Measurements from ENCODE around the gene KCNJ4.

Gene KCNJ4

GRCh38 chr22:38491707-38492348 lies 36.8 kb upstream of the KCNJ4 start:
- in situ Hi-C loops (cut with MboI; ENCODE audit: low sequenced_read_pairs, unreplicated experiment), result no loop called here
- no peak for TF ChIP-seq CTCF (IDR thresholded peaks at IDR 0.05; ENCODE audit: borderline replicate concordance, control extremely low read depth, extremely low read depth, insufficient read depth, missing control alignments)
- no peak for DNase-seq (ENCODE audit: low spot score)

- in situ Hi-C loops (cut with MboI; ENCODE audit: low sequenced_read_pairs, unreplicated experiment), result no loop called here
- TF ChIP-seq CTCF (IDR thresholded peaks at IDR 0.05; ENCODE audit: borderline replicate concordance, control extremely low read depth, extremely low read depth, insufficient read depth, missing control alignments), result no peak
- DNase-seq (ENCODE audit: low spot score), result no peak
Observed at GRCh38 chr22:38490915-38491314, 35.9 kb upstream of the KCNJ4 start.

GRCh38 chr22:38490475-38490874 lies 35.5 kb upstream of the KCNJ4 start:
- DNase-seq (ENCODE audit: low spot score), result no peak
- no peak for TF ChIP-seq CTCF (IDR thresholded peaks at IDR 0.05; ENCODE audit: borderline replicate concordance, control extremely low read depth, extremely low read depth, insufficient read depth, missing control alignments)
- in situ Hi-C loops (cut with MboI; ENCODE audit: low sequenced_read_pairs, unreplicated experiment), result no loop called here

GRCh38 chr22:38489561-38490145 lies 34.7 kb upstream of the KCNJ4 start:
- in situ Hi-C loops (cut with MboI; ENCODE audit: low sequenced_read_pairs, unreplicated experiment), result no loop called here
- DNase-seq (ENCODE audit: low spot score), result no peak

GRCh38 chr22:38489142-38489541 lies 34.1 kb upstream of the KCNJ4 start:
- no peak for TF ChIP-seq CTCF (IDR thresholded peaks at IDR 0.05; ENCODE audit: borderline replicate concordance, control extremely low read depth, extremely low read depth, insufficient read depth, missing control alignments)
- in situ Hi-C loops (cut with MboI; ENCODE audit: low sequenced_read_pairs, unreplicated experiment), result no loop called here
- no peak for DNase-seq (ENCODE audit: low spot score)

More at GRCh38 chr22:38489561-38490145, 34.7 kb upstream of the KCNJ4 start:
- TF ChIP-seq CTCF (IDR thresholded peaks at IDR 0.05; ENCODE audit: borderline replicate concordance, control extremely low read depth, extremely low read depth, insufficient read depth, missing control alignments), result no peak

- DNase-seq (ENCODE audit: low spot score), result no peak
- in situ Hi-C loops (cut with MboI; ENCODE audit: low sequenced_read_pairs, unreplicated experiment), result no loop called here
- no peak for TF ChIP-seq CTCF (IDR thresholded peaks at IDR 0.05; ENCODE audit: borderline replicate concordance, control extremely low read depth, extremely low read depth, insufficient read depth, missing control alignments)
Observed at GRCh38 chr22:38487946-38488345, 32.9 kb upstream of the KCNJ4 start.

Data from GM13976 (cell line).